Left ventricle myocardium inferior (tissue), 1 donor: ENCODE results near the gene MRPS21. TPM values are rescaled to one million over a fixed set of nuclear protein-coding genes. Genes with fewer than 3 reads are reported as not detected.

ENCODE experiments used
- DNase-seq: peaks from one replicate; pipeline ENCODE4 v3.0.0-alpha.2; 2020
- H3K27ac ChIP-seq: fragments of 200-600 bp; replicated peaks from 2 replicates; pipeline ENCODE4 v1.8.0; 2021
- H3K27me3 ChIP-seq: fragments of 200-600 bp; 2 replicates; pipeline ENCODE4 v1.8.0; 2021; ENCODE audit warnings: low read depth
- H3K36me3 ChIP-seq: fragments of 200-600 bp; 2 replicates; pipeline ENCODE4 v1.8.0; 2021
- H3K4me1 ChIP-seq: fragments of 200-600 bp; 2 replicates; pipeline ENCODE4 v1.8.0; 2021
- H3K4me3 ChIP-seq: fragments of 200-600 bp; 2 replicates; pipeline ENCODE4 v1.8.0; 2021; ENCODE audit warnings: mild to moderate bottlenecking, moderate library complexity
- H3K9me3 ChIP-seq: fragments of 200-600 bp; replicated peaks from 2 replicates; pipeline ENCODE4 v1.8.0; 2021
- intact Hi-C: fragments of 100-400 bp; cut with micrococcal nuclease; formaldehyde crosslinking; loops from one replicate; pipeline ENCODE4 v1.11.0; 2022
- total RNA-seq: library from RNA; stranded (reverse); fragmentation: NEBNext Ultra II Directional; extraction: Animal tissue kit (Norgen Biotek cat#: 25700); gene quantifications from one replicate; pipeline ENCODE4 v1.2.1, GENCODE V29; 2021
- TF ChIP-seq, protein P1 (sequence below): fragments of 200-600 bp; IDR thresholded peaks from 2 replicates; pipeline ENCODE4 v1.8.0; 2021; ENCODE audit warnings: antibody characterized with exemption, mild to moderate bottlenecking, borderline replicate concordance
- donor health status: DM: no; HTN: yes; CAD: no; lungs with severe emphysema.

The MRPS21 gene
- total RNA-seq, 1 donor from 2014 or later = 72.5 TPM

DNA sequence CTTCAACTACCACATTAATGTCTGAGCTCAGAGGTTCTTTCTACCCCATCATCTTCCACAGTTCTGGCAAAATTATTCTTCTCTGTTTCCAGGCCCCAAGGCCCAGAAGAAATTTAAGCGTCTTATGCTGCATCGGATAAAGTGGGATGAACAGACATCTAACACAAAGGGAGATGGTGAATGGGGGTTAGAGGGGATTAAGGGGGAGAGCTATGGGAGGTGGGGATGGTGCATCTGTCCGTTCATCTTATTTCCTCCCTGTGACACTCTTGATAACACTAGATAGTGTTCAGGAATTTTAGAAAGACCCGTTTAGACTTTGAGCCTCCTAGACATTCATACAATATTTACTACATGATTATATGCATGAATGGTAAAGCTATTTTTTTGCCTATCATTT is 52.7 kb downstream of the MRPS21 start:
- H3K27ac ChIP-seq = no peak overlapping the region
- no peaks in the 10 kb centered on the region for H3K4me1 ChIP-seq
- H3K27me3 ChIP-seq = no peaks in the 10 kb centered on the region
- TF ChIP-seq, protein P1, sequence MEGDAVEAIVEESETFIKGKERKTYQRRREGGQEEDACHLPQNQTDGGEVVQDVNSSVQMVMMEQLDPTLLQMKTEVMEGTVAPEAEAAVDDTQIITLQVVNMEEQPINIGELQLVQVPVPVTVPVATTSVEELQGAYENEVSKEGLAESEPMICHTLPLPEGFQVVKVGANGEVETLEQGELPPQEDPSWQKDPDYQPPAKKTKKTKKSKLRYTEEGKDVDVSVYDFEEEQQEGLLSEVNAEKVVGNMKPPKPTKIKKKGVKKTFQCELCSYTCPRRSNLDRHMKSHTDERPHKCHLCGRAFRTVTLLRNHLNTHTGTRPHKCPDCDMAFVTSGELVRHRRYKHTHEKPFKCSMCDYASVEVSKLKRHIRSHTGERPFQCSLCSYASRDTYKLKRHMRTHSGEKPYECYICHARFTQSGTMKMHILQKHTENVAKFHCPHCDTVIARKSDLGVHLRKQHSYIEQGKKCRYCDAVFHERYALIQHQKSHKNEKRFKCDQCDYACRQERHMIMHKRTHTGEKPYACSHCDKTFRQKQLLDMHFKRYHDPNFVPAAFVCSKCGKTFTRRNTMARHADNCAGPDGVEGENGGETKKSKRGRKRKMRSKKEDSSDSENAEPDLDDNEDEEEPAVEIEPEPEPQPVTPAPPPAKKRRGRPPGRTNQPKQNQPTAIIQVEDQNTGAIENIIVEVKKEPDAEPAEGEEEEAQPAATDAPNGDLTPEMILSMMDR = no peak
- no peaks in the 10 kb centered on the region for H3K9me3 ChIP-seq
- intact Hi-C loops = no loop called here
- no peak for DNase-seq
- peaks cover 97% of the 10 kb centered on the region for H3K36me3 ChIP-seq
- no peak overlapping the region for H3K4me3 ChIP-seq

DNA sequence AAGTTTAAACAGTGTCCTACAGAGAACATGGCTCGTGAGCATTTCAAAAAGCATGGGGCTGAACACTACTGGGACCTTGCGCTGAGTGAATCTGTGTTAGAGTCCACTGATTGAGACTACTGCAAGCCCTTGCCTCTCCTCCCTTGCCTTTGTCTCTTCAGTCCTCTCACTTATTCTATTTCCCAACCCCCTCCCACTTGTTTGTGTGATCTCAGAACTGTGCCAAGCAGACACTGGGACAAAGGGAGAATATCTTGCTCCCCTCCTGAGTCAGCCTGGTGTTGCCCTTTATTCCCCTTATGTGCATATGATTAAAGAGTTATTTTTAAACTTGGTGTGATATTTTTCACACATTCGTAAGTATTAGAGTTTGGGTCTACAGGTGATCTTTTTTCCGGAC is 59.2 kb downstream of the MRPS21 start:
- TF ChIP-seq, protein P1 = no peak
- intact Hi-C loops = no loop called here
- Histone ChIP-seq H3K36me3 (peaks cover 80% of the 10 kb centered on the region), H3K9me3 (no peaks in the 10 kb centered on the region), H3K4me3 (no peak overlapping the region), H3K27me3 (no peaks in the 10 kb centered on the region), H3K27ac (no peak overlapping the region), H3K4me1 (no peaks in the 10 kb centered on the region)
- no peak for DNase-seq

Other genes starting within 250 kb of the MRPS21 start
- gene VPS45, start 226.1 kb upstream of the MRPS21 start, total RNA-seq = 54.4 TPM
- gene PLEKHO1, start 143.9 kb upstream of the MRPS21 start, total RNA-seq = 49.4 TPM
- 29.3 TPM for gene ANP32E, start 57.7 kb upstream of the MRPS21 start, total RNA-seq
- 3.1 TPM for gene CA14, start 36.1 kb upstream of the MRPS21 start, total RNA-seq
- gene APH1A, start 24.8 kb upstream of the MRPS21 start, total RNA-seq = 49.3 TPM
- gene C1orf54, start 21.1 kb upstream of the MRPS21 start, total RNA-seq = 9.0 TPM
- gene CIART, start 11.3 kb upstream of the MRPS21 start, total RNA-seq = 8.7 TPM
- gene PRPF3, start 27.7 kb downstream of the MRPS21 start, total RNA-seq = 19.3 TPM
- gene RPRD2, start 70.3 kb downstream of the MRPS21 start, total RNA-seq = 22.9 TPM
- gene TARS2, start 193.6 kb downstream of the MRPS21 start, total RNA-seq = 32.2 TPM
- 20.1 TPM for gene ECM1, start 214.2 kb downstream of the MRPS21 start, total RNA-seq
- gene FALEC, start 221.9 kb downstream of the MRPS21 start, total RNA-seq = 0.44 TPM